HepG2 (cell line): ENCODE results near the gene WNT3A. TPM values are rescaled to one million over a fixed set of nuclear protein-coding genes. Genes with fewer than 3 reads are reported as not detected.

Source experiments
- CCDC6 ChIP-seq: sonication (generic); formaldehyde crosslinking; IDR thresholded peaks from 2 replicates; pipeline ENCODE4 v1.8.1; 2022; ENCODE audit warnings: mild to moderate bottlenecking, missing genetic modification reagents, moderate library complexity
- CREB1 ChIP-seq, 2 experiments: fragments of 450-650 bp in 1 of 2; IDR thresholded peaks; 2 replicates each; pipeline ENCODE4 v1.6.1; 2016 to 2017; ENCODE audit warnings: control low read depth in 1 of 2, mild to moderate bottlenecking in 1 of 2, missing compliant biosample characterization in 1 of 2, missing genetic modification characterization in 1 of 2
- IRF2 ChIP-seq: IDR thresholded peaks from 2 replicates; pipeline ENCODE4 v1.6.1; 2018; ENCODE audit warnings: missing genetic modification reagents, missing compliant biosample characterization
- JDP2 ChIP-seq: sonication (generic); formaldehyde crosslinking; IDR thresholded peaks from 2 replicates; pipeline ENCODE4 v1.8.1; 2022; ENCODE audit warnings: missing genetic modification reagents, borderline replicate concordance
- MBD4 ChIP-seq: IDR thresholded peaks from 2 replicates; pipeline ENCODE4 v1.6.1; 2012; ENCODE audit warnings: low read length, inconsistent platforms, borderline replicate concordance
- SOX5 ChIP-seq: IDR thresholded peaks from 2 replicates; pipeline ENCODE4 v1.6.1; 2016; ENCODE audit warnings: borderline replicate concordance
- TSC22D2 ChIP-seq: sonication (generic); formaldehyde crosslinking; IDR thresholded peaks from 2 replicates; pipeline ENCODE4 v1.5.1; 2020; ENCODE audit warnings: missing genetic modification reagents, mild to moderate bottlenecking, borderline replicate concordance
- ZBTB37 ChIP-seq: sonication (generic); formaldehyde crosslinking; IDR thresholded peaks from 2 replicates; pipeline ENCODE4 v1.4.0; 2020; ENCODE audit warnings: mild to moderate bottlenecking, missing genetic modification reagents
- ZBTB40 ChIP-seq, 2 experiments: fragments of 450-650 bp in 1 of 2; sonication (generic) in 1 of 2; formaldehyde crosslinking in 1 of 2; IDR thresholded peaks; 2 replicates each; pipeline versions ENCODE4 v1.6.1 to v1.8.0; 2016 to 2022; ENCODE audit warnings: antibody characterized with exemption in 1 of 2, mild to moderate bottlenecking in 1 of 2, missing genetic modification reagents in 1 of 2
- ZFYVE20 ChIP-seq: sonication (generic); formaldehyde crosslinking; IDR thresholded peaks from 2 replicates; pipeline ENCODE4 v1.8.0; 2023; ENCODE audit warnings: low read depth, mild to moderate bottlenecking, moderate library complexity, missing genetic modification reagents, borderline replicate concordance
- ZNF138 ChIP-seq: sonication (generic); formaldehyde crosslinking; IDR thresholded peaks from 2 replicates; pipeline ENCODE4 v1.5.0; 2020; ENCODE audit warnings: mild to moderate bottlenecking, low read depth, missing genetic modification reagents
- ZNF160 ChIP-seq: sonication (generic); formaldehyde crosslinking; IDR thresholded peaks from 2 replicates; pipeline ENCODE4 v1.8.0; 2022; ENCODE audit warnings: mild to moderate bottlenecking, inconsistent platforms, missing genetic modification reagents
- ZNF547 ChIP-seq: sonication (generic); formaldehyde crosslinking; IDR thresholded peaks from 2 replicates; pipeline ENCODE4 v1.5.1; 2020; ENCODE audit warnings: mild to moderate bottlenecking, missing genetic modification reagents
- ZNF670 ChIP-seq: sonication (generic); formaldehyde crosslinking; IDR thresholded peaks from 2 replicates; pipeline ENCODE4 v1.8.0; 2022; ENCODE audit warnings: mild to moderate bottlenecking, missing genetic modification reagents, borderline replicate concordance
- polyA plus RNA-seq, 8 experiments: library from polyadenylated mRNA; depleted of rRNA in 3 of 8; stranded (reverse) in 7 of 8; unstranded in 1 of 8; fragments of >200 nt; fragmentation: Illumina TruSeq in 4 of 8; extraction: Trizol in 4 of 8; gene quantifications; 2 replicates each; pipeline versions ENCODE4 v1.2.1 to v1.2.3, GENCODE V29; 2011 to 2016; ENCODE audit warnings: low read depth in 4 of 8, missing spikeins in 1 of 8, mixed read lengths in 1 of 8; ENCODE audit not compliant: insufficient read depth in 1 of 8
- total RNA-seq, 5 experiments: library from RNA; depleted of rRNA; stranded (reverse); fragments of >200 nt; fragmentation: Illumina TruSeq; extraction: Trizol; gene quantifications; 2 replicates each; pipeline ENCODE4 v1.2.3, GENCODE V29; 2016; ENCODE audit warnings: low read depth in 1 of 5
- TF ChIP-seq, protein P1 (sequence below): sonication (generic); formaldehyde crosslinking; IDR thresholded peaks from 2 replicates; pipeline ENCODE4 v1.4.0; 2020; ENCODE audit warnings: missing genetic modification reagents

Gene WNT3A
- total and polyA plus RNA-seq, 2 of the 13 experiments (the other 11 are each of a cell fraction or from before 2014, with no cell fraction given): not detected

DNA sequence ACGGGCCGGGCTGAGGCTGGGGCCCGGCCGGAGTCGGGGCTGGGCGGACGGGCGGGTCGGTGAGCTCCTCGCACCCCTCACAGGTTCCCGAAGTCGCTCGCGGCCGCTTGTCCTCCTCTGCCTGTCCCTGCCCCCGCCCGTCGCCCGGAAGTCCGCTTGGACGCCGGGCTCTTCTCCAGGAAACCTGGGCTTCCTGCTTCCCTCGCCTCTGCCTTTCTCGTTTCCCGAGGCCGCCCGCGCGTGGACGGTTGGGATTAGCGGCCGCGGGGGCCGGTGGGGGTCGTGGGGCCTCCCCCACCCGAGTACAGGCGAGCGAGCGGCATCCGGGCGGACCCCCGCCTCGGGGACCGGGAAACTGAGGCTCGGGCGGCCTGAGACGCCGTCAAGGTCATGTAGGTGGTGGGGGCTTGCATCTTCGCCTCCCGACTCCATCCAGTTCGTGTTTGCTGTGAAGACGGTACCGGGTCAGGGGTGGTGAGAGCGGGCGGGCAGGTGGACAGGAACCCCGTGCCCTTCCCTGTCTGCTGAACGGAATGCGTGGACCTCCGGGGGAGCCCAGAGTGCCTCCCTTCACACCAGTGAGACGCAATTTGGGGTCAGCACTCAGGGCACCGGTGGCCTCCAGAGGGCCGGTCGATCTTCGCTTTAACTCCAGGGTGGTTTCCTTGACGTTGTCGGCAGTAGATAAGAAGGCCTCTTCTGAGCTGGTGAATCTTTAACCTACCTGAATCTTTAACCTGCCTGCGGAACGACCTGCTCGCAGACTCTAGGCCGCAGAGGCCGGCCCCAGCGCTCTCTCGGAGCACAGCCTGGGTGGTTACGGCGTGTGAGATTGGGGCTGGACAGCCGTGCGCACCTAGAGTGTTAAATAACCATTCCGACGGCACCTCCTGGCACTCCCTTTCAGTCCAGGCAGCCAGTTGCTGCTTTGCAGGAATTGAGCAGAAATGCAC is 76.4 kb downstream of the WNT3A start (continued):
- no peak for TF ChIP-seq ZBTB40 (IDR thresholded peaks at IDR 0.05)
- no peak for TF ChIP-seq ZBTB40 (CRISPR knock-in tag; IDR thresholded peaks at IDR 0.05)
- no peak for TF ChIP-seq JDP2
- peak; percentile 45; the same call in 1 of the 2 replicates for TF ChIP-seq ZFYVE20
- TF ChIP-seq ZNF670: no peak
- TF ChIP-seq CREB1 (IDR thresholded peaks at IDR 0.05): no peak
- TF ChIP-seq CREB1 (CRISPR knock-in tag; IDR thresholded peaks at IDR 0.05): no peak
- no peak for TF ChIP-seq ZBTB37 (CRISPR knock-in tag)
- TF ChIP-seq IRF2 (CRISPR knock-in tag): no peak
- TF ChIP-seq ZNF547 (CRISPR knock-in tag): no peak
- 0 out of 2 replicates have a peak, but pooled peaks have one; percentile 48 for TF ChIP-seq ZNF138
- peak; percentile 31; the same call in 1 of the 2 replicates for TF ChIP-seq CCDC6 (CRISPR knock-in tag)
- no peak for TF ChIP-seq MBD4
- TF ChIP-seq ZNF160 (CRISPR knock-in tag): no peak
- no peak for TF ChIP-seq SOX5 (CRISPR knock-in tag)
- no peak for TF ChIP-seq TSC22D2 (CRISPR knock-in tag)
- TF ChIP-seq, protein P1, sequence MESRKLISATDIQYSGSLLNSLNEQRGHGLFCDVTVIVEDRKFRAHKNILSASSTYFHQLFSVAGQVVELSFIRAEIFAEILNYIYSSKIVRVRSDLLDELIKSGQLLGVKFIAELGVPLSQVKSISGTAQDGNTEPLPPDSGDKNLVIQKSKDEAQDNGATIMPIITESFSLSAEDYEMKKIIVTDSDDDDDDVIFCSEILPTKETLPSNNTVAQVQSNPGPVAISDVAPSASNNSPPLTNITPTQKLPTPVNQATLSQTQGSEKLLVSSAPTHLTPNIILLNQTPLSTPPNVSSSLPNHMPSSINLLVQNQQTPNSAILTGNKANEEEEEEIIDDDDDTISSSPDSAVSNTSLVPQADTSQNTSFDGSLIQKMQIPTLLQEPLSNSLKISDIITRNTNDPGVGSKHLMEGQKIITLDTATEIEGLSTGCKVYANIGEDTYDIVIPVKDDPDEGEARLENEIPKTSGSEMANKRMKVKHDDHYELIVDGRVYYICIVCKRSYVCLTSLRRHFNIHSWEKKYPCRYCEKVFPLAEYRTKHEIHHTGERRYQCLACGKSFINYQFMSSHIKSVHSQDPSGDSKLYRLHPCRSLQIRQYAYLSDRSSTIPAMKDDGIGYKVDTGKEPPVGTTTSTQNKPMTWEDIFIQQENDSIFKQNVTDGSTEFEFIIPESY: no peak
